ENCODE results near the gene MED15.

DNA sequence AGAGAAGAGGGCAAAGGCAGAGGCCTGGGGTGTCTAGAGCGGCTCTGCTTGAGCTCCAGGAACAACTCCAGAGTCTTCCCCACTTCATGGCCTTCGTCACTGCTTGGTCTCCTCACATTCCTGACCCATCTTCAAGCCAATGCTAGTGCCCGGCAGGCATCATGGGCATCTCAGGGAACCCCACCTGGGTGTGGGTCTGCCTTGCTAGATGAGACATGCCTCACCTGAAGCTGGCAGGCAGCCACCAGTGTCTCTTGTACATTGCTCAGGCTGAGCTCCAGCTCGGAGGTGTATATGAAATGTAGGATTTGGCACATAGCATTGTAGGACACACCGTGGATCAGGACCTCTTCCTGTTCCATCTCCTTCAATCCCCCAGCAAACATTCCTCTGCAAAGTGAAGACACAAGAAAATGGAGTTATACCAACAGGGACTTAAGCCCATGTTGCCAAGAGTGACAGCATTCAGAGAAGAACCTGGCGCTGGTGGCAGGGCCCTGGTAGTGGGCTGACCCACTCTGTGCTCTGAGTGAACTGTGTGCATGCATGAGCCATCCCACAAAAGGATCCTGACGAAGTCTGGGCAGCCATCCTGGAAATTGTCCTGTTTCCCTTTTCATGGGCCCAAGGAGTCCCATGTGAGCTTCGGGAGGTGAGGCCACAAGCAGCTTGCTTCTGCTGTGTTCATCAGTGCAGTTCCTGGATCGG is 36.1 kb upstream of the MED15 start:
- no peak for TF ChIP-seq POLR2AphosphoS5 (IDR thresholded peaks at IDR 0.05; ENCODE audit: low read depth, low read length)
- TF ChIP-seq, protein P1, sequence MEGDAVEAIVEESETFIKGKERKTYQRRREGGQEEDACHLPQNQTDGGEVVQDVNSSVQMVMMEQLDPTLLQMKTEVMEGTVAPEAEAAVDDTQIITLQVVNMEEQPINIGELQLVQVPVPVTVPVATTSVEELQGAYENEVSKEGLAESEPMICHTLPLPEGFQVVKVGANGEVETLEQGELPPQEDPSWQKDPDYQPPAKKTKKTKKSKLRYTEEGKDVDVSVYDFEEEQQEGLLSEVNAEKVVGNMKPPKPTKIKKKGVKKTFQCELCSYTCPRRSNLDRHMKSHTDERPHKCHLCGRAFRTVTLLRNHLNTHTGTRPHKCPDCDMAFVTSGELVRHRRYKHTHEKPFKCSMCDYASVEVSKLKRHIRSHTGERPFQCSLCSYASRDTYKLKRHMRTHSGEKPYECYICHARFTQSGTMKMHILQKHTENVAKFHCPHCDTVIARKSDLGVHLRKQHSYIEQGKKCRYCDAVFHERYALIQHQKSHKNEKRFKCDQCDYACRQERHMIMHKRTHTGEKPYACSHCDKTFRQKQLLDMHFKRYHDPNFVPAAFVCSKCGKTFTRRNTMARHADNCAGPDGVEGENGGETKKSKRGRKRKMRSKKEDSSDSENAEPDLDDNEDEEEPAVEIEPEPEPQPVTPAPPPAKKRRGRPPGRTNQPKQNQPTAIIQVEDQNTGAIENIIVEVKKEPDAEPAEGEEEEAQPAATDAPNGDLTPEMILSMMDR (IDR thresholded peaks at IDR 0.05), result no peak
